H1 (cell line): Measurements from ENCODE around the gene ZNF423. TPM values are rescaled to one million over a fixed set of nuclear protein-coding genes. Genes with fewer than 3 reads are reported as not detected.

Experiments used
- CTCF ChIA-PET: fragments of 300-600 bp; sonication (Branson Sonifier 250); formaldehyde crosslinking; loops from one replicate; lab custom pipeline; 2021; ENCODE audit not compliant: partially characterized antibody; lab: Charles Lee
- POLR2A ChIA-PET: fragments of 300-600 bp; sonication (Branson Sonifier 250); formaldehyde crosslinking; loops from one replicate; lab custom pipeline; 2021; ENCODE audit warnings: inconsistent platforms; ENCODE audit not compliant: partially characterized antibody; lab: Charles Lee
- DNase-seq, 2 experiments: peaks; one replicate each; pipeline versions ENCODE4 v3.0.0 to v3.0.0-alpha.2; 2010 to 2022; ENCODE audit warnings: low spot score in 2 of 2, low read depth in 1 of 2, mixed read lengths in 1 of 2
- FAIRE-seq: peaks from 2 replicates; lab custom pipeline; 2011; peaks lifted over from hg19 to GRCh38; lab: Jason Lieb, UNC
- H2AFZ ChIP-seq: 2 replicates; pipeline ENCODE4 v1.8.1; 2012; ENCODE audit warnings: low read length, inconsistent platforms
- H2AK5ac ChIP-seq: 2 replicates; pipeline ENCODE4 v1.6.1; 2013; ENCODE audit warnings: low read depth, low read length
- H2BK120ac ChIP-seq: replicated peaks from 2 replicates; pipeline ENCODE3; 2013; ENCODE audit warnings: low read depth, low read length, inconsistent platforms
- H2BK12ac ChIP-seq: 2 replicates; pipeline ENCODE4 v1.6.1; 2013; ENCODE audit warnings: low read depth, low read length
- H2BK15ac ChIP-seq: 2 replicates; pipeline ENCODE4 v1.6.1; 2013; ENCODE audit warnings: low read length
- H2BK20ac ChIP-seq: 2 replicates; pipeline ENCODE4 v1.6.1; 2013; ENCODE audit warnings: low read length
- H2BK5ac ChIP-seq: 2 replicates; pipeline ENCODE4 v1.6.1; 2013; ENCODE audit warnings: low read depth, low read length
- H3K14ac ChIP-seq: 2 replicates; pipeline ENCODE4 v1.6.1; 2013; ENCODE audit warnings: inconsistent platforms; ENCODE audit not compliant: insufficient read length
- H3K18ac ChIP-seq: 2 replicates; pipeline ENCODE4 v1.6.1; 2013; ENCODE audit warnings: low read length; ENCODE audit errors: extremely low read depth
- H3K23ac ChIP-seq: 2 replicates; pipeline ENCODE4 v1.6.1; 2013; ENCODE audit warnings: inconsistent platforms; ENCODE audit not compliant: insufficient read length
- H3K23me2 ChIP-seq: 2 replicates; pipeline ENCODE4 v1.6.1; 2013; ENCODE audit warnings: low read depth, low read length
- H3K27ac ChIP-seq: 2 replicates; pipeline ENCODE4 v1.6.1; 2011; ENCODE audit warnings: low read depth, low read length, inconsistent platforms
- H3K27me3 ChIP-seq, 4 experiments: replicated peaks in 1 of 4; 1 replicate in 1 of 4; 2 replicates in 3 of 4; pipeline versions ENCODE4 v1.6.1 to v1.8.1; 2011 to 2013; ENCODE audit warnings: low read length in 3 of 4, mild to moderate bottlenecking in 3 of 4, inconsistent platforms in 2 of 4, mixed read lengths in 2 of 4, moderate library complexity in 1 of 4; ENCODE audit not compliant: control insufficient read depth in 3 of 4, insufficient read depth in 3 of 4; ENCODE audit errors: extremely low read depth in 1 of 4
- H3K36me3 ChIP-seq, 4 experiments: 2 replicates each; pipeline versions ENCODE4 v1.6.1 to v1.8.1; 2011 to 2013; ENCODE audit warnings: mild to moderate bottlenecking in 4 of 4, low read length in 3 of 4, moderate library complexity in 2 of 4, control low read depth in 1 of 4, inconsistent platforms in 1 of 4; ENCODE audit not compliant: insufficient read depth in 4 of 4, control insufficient read depth in 2 of 4
- H3K4ac ChIP-seq: replicated peaks from 2 replicates; pipeline ENCODE3; 2013; ENCODE audit warnings: low read length, low read depth, mixed read lengths, inconsistent platforms; ENCODE audit not compliant: insufficient read length
- H3K4me1 ChIP-seq, 4 experiments: replicated peaks in 1 of 4; 1 replicate in 1 of 4; 2 replicates in 3 of 4; pipeline versions ENCODE4 v1.6.1 to v1.8.1; 2011 to 2013; ENCODE audit warnings: low read length in 3 of 4, inconsistent platforms in 2 of 4, mixed read lengths in 1 of 4; ENCODE audit not compliant: insufficient read depth in 4 of 4, control insufficient read depth in 3 of 4
- H3K4me2 ChIP-seq, 2 experiments: 2 replicates each; pipeline versions ENCODE4 v1.6.1 to v1.8.1; 2011 to 2013; ENCODE audit warnings: low read depth in 2 of 2, low read length in 2 of 2, control low read depth in 1 of 2, inconsistent platforms in 1 of 2, mild to moderate bottlenecking in 1 of 2; ENCODE audit not compliant: insufficient read depth in 1 of 2
- H3K4me3 ChIP-seq, 4 experiments: fragments of 200-600, 300-600 bp in 1 of 4; sonication (generic), shearing (Covaris generic), sonication (Bioruptor Twin) in 1 of 4; 2 replicates each; pipeline versions ENCODE4 v1.5.1 to v1.8.1; 2011 to 2016; ENCODE audit warnings: low read length in 4 of 4, low read depth in 3 of 4, control low read depth in 2 of 4, inconsistent platforms in 2 of 4, mild to moderate bottlenecking in 2 of 4, mixed read lengths in 1 of 4, moderate library complexity in 1 of 4; ENCODE audit not compliant: insufficient read depth in 2 of 4; ENCODE audit errors: extremely low read depth in 1 of 4
- H3K56ac ChIP-seq: replicated peaks from 2 replicates; pipeline ENCODE3; 2013; ENCODE audit warnings: low read depth, mild to moderate bottlenecking, mixed read lengths, low read length, inconsistent platforms; ENCODE audit not compliant: insufficient read length
- H3K79me1 ChIP-seq: 2 replicates; pipeline ENCODE4 v1.6.1; 2013; ENCODE audit warnings: low read depth, low read length, control low read depth
- H3K79me2 ChIP-seq, 2 experiments: 2 replicates each; pipeline versions ENCODE4 v1.6.1 to v1.8.1; 2012 to 2013; ENCODE audit warnings: low read length in 2 of 2, mild to moderate bottlenecking in 2 of 2, inconsistent platforms in 1 of 2; ENCODE audit not compliant: insufficient read depth in 2 of 2, control insufficient read depth in 1 of 2
- H3K9ac ChIP-seq, 4 experiments: replicated peaks in 1 of 4; 1 replicate in 1 of 4; 2 replicates in 3 of 4; pipeline versions ENCODE4 v1.6.1 to v1.8.1; 2011 to 2013; ENCODE audit warnings: low read depth in 3 of 4, low read length in 3 of 4, control low read depth in 2 of 4, mild to moderate bottlenecking in 2 of 4, moderate library complexity in 2 of 4, inconsistent platforms in 1 of 4; ENCODE audit errors: extremely low read depth in 1 of 4
- H3K9me3 ChIP-seq, 2 experiments: 2 replicates each; pipeline versions ENCODE4 v1.6.1 to v1.8.1; 2012 to 2013; ENCODE audit warnings: mild to moderate bottlenecking in 2 of 2, moderate library complexity in 2 of 2, control low read depth in 1 of 2, inconsistent platforms in 1 of 2, low read depth in 1 of 2, low read length in 1 of 2, mixed read lengths in 1 of 2; ENCODE audit not compliant: insufficient read depth in 2 of 2
- H4K20me1 ChIP-seq, 2 experiments: replicated peaks in 1 of 2; 2 replicates each; pipeline versions ENCODE3 to v1.8.1; 2011 to 2013; ENCODE audit warnings: inconsistent platforms in 2 of 2, low read length in 2 of 2, mild to moderate bottlenecking in 1 of 2; ENCODE audit not compliant: insufficient read depth in 2 of 2, control insufficient read depth in 1 of 2
- H4K5ac ChIP-seq: 2 replicates; pipeline ENCODE4 v1.6.1; 2013; ENCODE audit warnings: low read length, low read depth, mixed read lengths, inconsistent platforms; ENCODE audit not compliant: insufficient read length
- H4K8ac ChIP-seq: 2 replicates; pipeline ENCODE4 v1.8.0; 2013; ENCODE audit warnings: mild to moderate bottlenecking, moderate library complexity, low read length, inconsistent platforms; ENCODE audit not compliant: insufficient read depth; ENCODE audit errors: extremely low read depth
- H4K91ac ChIP-seq: replicated peaks from 2 replicates; pipeline ENCODE3; 2013; ENCODE audit warnings: low read length, mixed read lengths, inconsistent platforms; ENCODE audit not compliant: insufficient read length
- KDM1A ChIP-seq: fragments of 200-600, 300-600 bp; sonication (generic); IDR thresholded peaks from 2 replicates; pipeline ENCODE4 v1.7.1; 2016; ENCODE audit warnings: mild to moderate bottlenecking, low read length, borderline replicate concordance
- USF2 ChIP-seq: IDR thresholded peaks from 2 replicates; pipeline ENCODE4 v1.6.1; 2011; ENCODE audit warnings: low read length, improper control_type of control experiment
- WGBS, 2 experiments: shearing (Covaris generic) in 1 of 2; methylation state at CpG; one replicate each; pipeline versions ENCODE4 v1.1.6 to v1.1.7; 2013 to 2015; ENCODE audit warnings: low lambda C conversion rate in 2 of 2, mixed read lengths in 2 of 2, inconsistent platforms in 1 of 2, low coverage in 1 of 2, missing lambda C conversion rate in 1 of 2; ENCODE audit not compliant: insufficient replicate concordance in 2 of 2, insufficient coverage in 1 of 2, insufficient read length in 1 of 2; ENCODE audit errors: extremely low coverage in 1 of 2, missing lambda C conversion rate in 1 of 2; 5-methylcytosine and 5-hydroxymethylcytosine counted together
- polyA plus RNA-seq, 7 experiments: library from polyadenylated mRNA; depleted of rRNA in 3 of 7; stranded (reverse) in 5 of 7; unstranded in 2 of 7; fragments of >200 nt in 5 of 7; fragments of 200-250 nt in 2 of 7; gene quantifications; 1 replicate in 5 of 7; 2 replicates in 1 of 7; 4 replicates in 1 of 7; pipeline versions ENCODE4 v1.2.1 to v1.2.3, GENCODE V29; 2011 to 2013; ENCODE audit warnings: missing spikeins in 2 of 7, mixed read lengths in 2 of 7
- total RNA-seq: library from RNA; stranded (reverse); fragmentation: NEBNext Ultra II Directional; extraction: Animal tissue kit (Norgen Biotek cat#: 25700); gene quantifications from 2 replicates; pipeline ENCODE4 v1.2.1, GENCODE V29; 2021

ZNF423 gene
- total and polyA plus RNA-seq, 2 of the 8 experiments (the other 6 are each of a cell fraction or from before 2014, with no cell fraction given), result 38.2 to 52.3 TPM

GRCh38 chr16:49458243-49458642 lies 397.7 kb downstream of the ZNF423 start:
- no peak overlapping the region for H2AK5ac ChIP-seq
- ChIA-PET POLR2A (no interaction called here), CTCF (no interaction called here)
- H3K4ac ChIP-seq, result no peak overlapping the region
- H3K23me2 ChIP-seq, result no peaks in the 10 kb centered on the region
- no peak overlapping the region for H3K23ac ChIP-seq
- H3K56ac ChIP-seq, result no peak overlapping the region
- H3K79me1 ChIP-seq, result no peaks in the 10 kb centered on the region
- no peak overlapping the region for H3K14ac ChIP-seq
- H4K5ac ChIP-seq, result no peak overlapping the region
- H2BK5ac ChIP-seq, result no peak overlapping the region
- no peak overlapping the region for H2BK20ac ChIP-seq
- no peak overlapping the region for H2BK15ac ChIP-seq
- H2BK12ac ChIP-seq, result no peak overlapping the region
- no peaks in the 10 kb centered on the region for H4K20me1 ChIP-seq
- H3K27ac ChIP-seq, result no peak overlapping the region
- no peak overlapping the region for H2BK120ac ChIP-seq
- H4K8ac ChIP-seq, result no peak overlapping the region
- TF ChIP-seq KDM1A (no peak), USF2 (peak; percentile 41; the same call in 1 of the 2 replicates)
- no peaks in the 10 kb centered on the region for H3K9me3 ChIP-seq
- no peak overlapping the region for H3K9ac ChIP-seq
- no peaks in the 10 kb centered on the region; a peak in 2 of 7 replicates for H3K27me3 ChIP-seq
- H3K79me2 ChIP-seq, result no peaks in the 10 kb centered on the region
- 85% methylated on average over 6 of the region's 6 CpGs; no CpG with 5 or more reads in 1 of the 2 experiments for WGBS, 2 experiments
- H3K18ac ChIP-seq, result no peak overlapping the region
- no peak overlapping the region for H3K4me2 ChIP-seq
- DNase-seq (peak in 1 of 2 experiments; percentile 29), FAIRE-seq (no peak)
- H3K4me3 ChIP-seq, result no peak overlapping the region
- H3K4me1 ChIP-seq, result no peaks in the 10 kb centered on the region; a peak in 2 of 7 replicates
- H3K36me3 ChIP-seq, result no peaks in the 10 kb centered on the region
- H2AFZ ChIP-seq, result no peak overlapping the region
- no peak overlapping the region for H4K91ac ChIP-seq
